Lung microvascular endothelial cell (primary cell): Measurements from ENCODE around the gene STARD10. TPM values are rescaled to one million over a fixed set of nuclear protein-coding genes. Genes with fewer than 3 reads are reported as not detected.
"Not testable (repeated sequence)": the region's sequence is repeated elsewhere in the genome, so short reads cannot be mapped to it uniquely, and the experiment has no call there.

Experiments
- DNase-seq, 2 donors: peaks; one replicate each; pipeline versions ENCODE4 v3.0.0 to v3.0.0-alpha.2; 2010; ENCODE audit warnings: low read depth in 2 of 2
- total RNA-seq: library from RNA; depleted of rRNA; stranded (reverse); fragments of >200 nt; gene quantifications from 2 replicates; pipeline ENCODE4 v1.2.1, GENCODE V29; 2014

Gene STARD10
- total RNA-seq, 1 donor from 2014 or later, result 90.5 TPM

- DNase-seq, result no peak
Measured at GRCh38 chr11:72807792-72808191, 13.9 kb upstream of the STARD10 start.

- no peak for DNase-seq
Measured at GRCh38 chr11:72807021-72807693, 13.3 kb upstream of the STARD10 start.

- DNase-seq, result not testable (repeated sequence)
Measured at GRCh38 chr11:72806378-72806777, 12.5 kb upstream of the STARD10 start.

- DNase-seq, result no peak
Measured at GRCh38 chr11:72805216-72805615, 11.4 kb upstream of the STARD10 start.

GRCh38 chr11:72802822-72803221 is 9.0 kb upstream of the STARD10 start:
- DNase-seq, result no peak

- no peak for DNase-seq
Measured at GRCh38 chr11:72799441-72799840, 5.6 kb upstream of the STARD10 start.

GRCh38 chr11:72798361-72798760 is 4.5 kb upstream of the STARD10 start:
- DNase-seq, result no peak

GRCh38 chr11:72793076-72793424 is 797 bp downstream of the STARD10 start:
- DNase-seq, result no peak

GRCh38 chr11:72792437-72793021 is 1.3 kb downstream of the STARD10 start:
- DNase-seq, result no peak

GRCh38 chr11:72791228-72791627 is 2.6 kb downstream of the STARD10 start:
- not testable (repeated sequence) for DNase-seq

- no peak for DNase-seq
Measured at GRCh38 chr11:72789493-72790131, 4.2 kb downstream of the STARD10 start.

- no peak for DNase-seq
Measured at GRCh38 chr11:72788241-72788640, 5.6 kb downstream of the STARD10 start.

- DNase-seq, result no peak
Measured at GRCh38 chr11:72787216-72788104, 6.4 kb downstream of the STARD10 start.

- DNase-seq, result no peak
Measured at GRCh38 chr11:72786305-72787215, 7.3 kb downstream of the STARD10 start.

- no peak for DNase-seq
Measured at GRCh38 chr11:72784662-72785061, 9.2 kb downstream of the STARD10 start.

- no peak for DNase-seq
Measured at GRCh38 chr11:72783144-72783905, 10.5 kb downstream of the STARD10 start.

GRCh38 chr11:72782081-72782920 is 11.5 kb downstream of the STARD10 start:
- no peak for DNase-seq

- DNase-seq, result peak in 1 of 2 donors; percentile 44
Measured at GRCh38 chr11:72781313-72782080, 12.3 kb downstream of the STARD10 start.

GRCh38 chr11:72781063-72781312 is 12.9 kb downstream of the STARD10 start:
- no peak for DNase-seq
